ENCODE data around the gene RASGRP3. TPM values are rescaled to one million over a fixed set of nuclear protein-coding genes. Genes with fewer than 3 reads are reported as not detected.

The RASGRP3 gene
- total RNA-seq, 4 donors from 2014 or later = 3.7 to 10.6 (median 6.7) TPM

DNA sequence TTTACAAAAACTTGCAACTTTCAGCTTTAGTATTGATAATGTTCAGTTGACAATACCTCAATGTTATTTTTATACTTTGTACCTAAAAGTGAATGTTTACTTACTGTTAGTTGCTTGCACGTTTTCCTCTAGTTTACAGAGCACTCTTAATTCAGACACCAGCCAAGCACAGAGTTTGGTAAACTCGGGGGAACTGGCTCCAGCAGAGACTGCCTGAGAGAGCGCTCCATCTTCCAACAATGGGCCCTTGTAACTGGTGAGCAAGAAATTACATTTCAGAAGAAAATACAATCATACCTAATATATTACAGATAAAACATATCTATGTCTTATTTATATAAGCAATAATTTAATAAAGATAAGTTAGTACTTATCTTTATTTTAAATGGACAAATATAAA, 118.9 kb downstream of the RASGRP3 start:
- H3K36me3 ChIP-seq = peaks cover 0 to 44% (median 26%) of the 10 kb centered on the region in 4 donors
- no peaks in the 10 kb centered on the region for H3K9me3 ChIP-seq
- intact Hi-C loops (cut with DNase I) = no loop called here
- H3K4me1 ChIP-seq = peaks cover 16 to 72% (median 63%) of the 10 kb centered on the region in 4 donors
- H3K27ac ChIP-seq (replicated peaks in 1 of 4) = no peak overlapping the region
- H3K27me3 ChIP-seq = no peaks in the 10 kb centered on the region
- WGBS = 54% methylated on average over 3 of the region's 3 CpGs
- TF ChIP-seq POLR2AphosphoS5 (IDR thresholded peaks at IDR 0.05) = no peak
- no peak for DNase-seq (ENCODE audit: extremely low spot score)
- no peak overlapping the region for H3K4me3 ChIP-seq

DNA sequence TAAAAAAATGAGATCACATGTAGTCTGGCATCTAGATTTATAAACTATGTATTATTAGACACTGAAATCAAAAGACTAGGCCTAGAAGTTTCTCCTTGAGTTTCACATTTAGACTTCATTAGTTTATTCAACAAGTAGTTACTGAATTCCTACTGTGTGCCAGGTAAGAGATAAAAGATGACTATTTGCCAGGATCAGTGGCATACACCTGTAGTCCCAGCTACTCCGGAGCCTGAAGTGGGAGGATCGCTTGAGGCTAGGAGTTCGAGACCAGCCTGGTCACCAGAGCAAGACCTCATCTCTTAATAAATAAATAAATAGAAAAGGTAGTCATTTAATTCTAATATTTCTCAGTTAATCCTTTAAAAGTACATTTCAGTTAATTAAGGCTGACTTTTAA, 120.6 kb downstream of the RASGRP3 start:
- intact Hi-C loops (cut with DNase I) = no loop called here
- no peaks in the 10 kb centered on the region for H3K27me3 ChIP-seq
- no peak overlapping the region for H3K27ac ChIP-seq (replicated peaks in 1 of 4)
- TF ChIP-seq, protein P1, sequence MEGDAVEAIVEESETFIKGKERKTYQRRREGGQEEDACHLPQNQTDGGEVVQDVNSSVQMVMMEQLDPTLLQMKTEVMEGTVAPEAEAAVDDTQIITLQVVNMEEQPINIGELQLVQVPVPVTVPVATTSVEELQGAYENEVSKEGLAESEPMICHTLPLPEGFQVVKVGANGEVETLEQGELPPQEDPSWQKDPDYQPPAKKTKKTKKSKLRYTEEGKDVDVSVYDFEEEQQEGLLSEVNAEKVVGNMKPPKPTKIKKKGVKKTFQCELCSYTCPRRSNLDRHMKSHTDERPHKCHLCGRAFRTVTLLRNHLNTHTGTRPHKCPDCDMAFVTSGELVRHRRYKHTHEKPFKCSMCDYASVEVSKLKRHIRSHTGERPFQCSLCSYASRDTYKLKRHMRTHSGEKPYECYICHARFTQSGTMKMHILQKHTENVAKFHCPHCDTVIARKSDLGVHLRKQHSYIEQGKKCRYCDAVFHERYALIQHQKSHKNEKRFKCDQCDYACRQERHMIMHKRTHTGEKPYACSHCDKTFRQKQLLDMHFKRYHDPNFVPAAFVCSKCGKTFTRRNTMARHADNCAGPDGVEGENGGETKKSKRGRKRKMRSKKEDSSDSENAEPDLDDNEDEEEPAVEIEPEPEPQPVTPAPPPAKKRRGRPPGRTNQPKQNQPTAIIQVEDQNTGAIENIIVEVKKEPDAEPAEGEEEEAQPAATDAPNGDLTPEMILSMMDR (IDR thresholded peaks at IDR 0.05) = no peak
- peaks cover 0 to 28% (median 18%) of the 10 kb centered on the region in 4 donors for H3K36me3 ChIP-seq
- peaks cover 16 to 61% (median 51%) of the 10 kb centered on the region in 4 donors for H3K4me1 ChIP-seq
- no peak for DNase-seq (ENCODE audit: extremely low spot score)
- WGBS = 78% methylated on average over 3 of the region's 3 CpGs
- peak overlapping the region in 1 of 4 donors; percentile 90 for H3K4me3 ChIP-seq
- no peaks in the 10 kb centered on the region for H3K9me3 ChIP-seq

GRCh38 chr2:33598561-33599174, 122.2 kb downstream of the RASGRP3 start:
- Histone ChIP-seq H3K4me3 (peak overlapping the region; percentile 68 to 96 (median 90)), H3K27me3 (no peaks in the 10 kb centered on the region), H3K9me3 (no peaks in the 10 kb centered on the region), H3K4me1 (peaks cover 13 to 46% (median 43%) of the 10 kb centered on the region in 4 donors), H3K27ac (replicated peaks in 1 of 4) (peak overlapping the region; percentile 85 to 89 (median 88)), H3K36me3 (peaks cover 0 to 11% (median 6%) of the 10 kb centered on the region in 4 donors)
- DNase-seq (ENCODE audit: extremely low spot score) = no peak
- 2% methylated on average over 15 of the region's 23 CpGs for WGBS
- TF ChIP-seq, protein P1 (IDR thresholded peaks at IDR 0.05) = no peak
- TF ChIP-seq POLR2A (IDR thresholded peaks at IDR 0.05; ENCODE audit: low read depth) (no peak), POLR2AphosphoS5 (IDR thresholded peaks at IDR 0.05) (no peak)
- intact Hi-C loops (cut with DNase I) = no loop called here

GRCh38 chr2:33599175-33599942, 122.9 kb downstream of the RASGRP3 start, which contains the start of gene FAM98A:
TSS of gene FAM98A (minus strand) at chr2:33599299. CDS start at chr2:33599221, 78 bp downstream.
- peak; percentile 9 for TF ChIP-seq POLR2A (IDR thresholded peaks at IDR 0.05; ENCODE audit: low read depth)
- TF ChIP-seq, protein P1 (IDR thresholded peaks at IDR 0.05) = no peak
- TF ChIP-seq POLR2AphosphoS5 (IDR thresholded peaks at IDR 0.05) = peak in 1 of 2 donors; percentile 87
- no peak for TF ChIP-seq EP300 (IDR thresholded peaks at IDR 0.05)
- Histone ChIP-seq H3K36me3 (peaks cover 0 to 5% (median 3%) of the 10 kb centered on the region in 4 donors), H3K27me3 (no peaks in the 10 kb centered on the region), H3K4me3 (peak within 1 kb of the TSS; percentile 68 to 96 (median 90)), H3K27ac (replicated peaks in 1 of 4) (peak within 1 kb of the TSS; percentile 85 to 89 (median 88)), H3K4me1 (peaks cover 13 to 42% (median 39%) of the 10 kb centered on the region in 4 donors), H3K9me3 (no peaks in the 10 kb centered on the region)
- intact Hi-C loops (cut with DNase I) = no loop called here
- peak; percentile 99 for DNase-seq (ENCODE audit: extremely low spot score)
- under 1% methylated on average over 48 of the region's 56 CpGs for WGBS

GRCh38 chr2:33599943-33600192, 123.4 kb downstream of the RASGRP3 start:
- Histone ChIP-seq H3K4me3 (peak overlapping the region; percentile 68 to 96 (median 90)), H3K4me1 (peaks cover 13 to 39% (median 37%) of the 10 kb centered on the region in 4 donors), H3K36me3 (peaks cover 0 to 2% (median 0%) of the 10 kb centered on the region in 4 donors), H3K27ac (replicated peaks in 1 of 4) (peak overlapping the region; percentile 85 to 89 (median 88)), H3K27me3 (no peaks in the 10 kb centered on the region), H3K9me3 (no peaks in the 10 kb centered on the region)
- WGBS = 8% methylated on average over 3 of the region's 3 CpGs
- no peak for DNase-seq (ENCODE audit: extremely low spot score)
- TF ChIP-seq, protein P1 (IDR thresholded peaks at IDR 0.05) = no peak
- TF ChIP-seq POLR2AphosphoS5 (IDR thresholded peaks at IDR 0.05) (no peak), EP300 (IDR thresholded peaks at IDR 0.05) (no peak), POLR2A (IDR thresholded peaks at IDR 0.05; ENCODE audit: low read depth) (no peak)
- intact Hi-C loops (cut with DNase I) = no loop called here
